HEK293 (cell line): ENCODE data around the gene ERF.
A peak's percentile ranks its signal among the peaks of the same experiment; 100 is the strongest.

Experiments used
- CTCF ChIA-PET: fragments of 350-600 bp; formaldehyde crosslinking; extraction: SDS; loops from one replicate; lab custom pipeline; 2021; ENCODE audit warnings: antibody characterized with exemption; lab: Yijun Ruan, JAX
- POLR2A ChIA-PET: fragments of 300-600 bp; formaldehyde crosslinking; extraction: SDS; loops from one replicate; lab custom pipeline; 2020; ENCODE audit warnings: antibody characterized with exemption, inconsistent platforms; lab: Yijun Ruan, JAX
- H3K27ac ChIP-seq: fragments of 200-500 bp; sonication (Bioruptor generic); 2 replicates; pipeline ENCODE4 v1.5.1; 2014; ENCODE audit warnings: low read depth, low read length, control low read depth, inconsistent platforms; ENCODE audit errors: extremely low read depth
- H3K36me3 ChIP-seq, 2 experiments: fragments of 200-500 bp in 1 of 2; sonication (Bioruptor generic) in 1 of 2; 1 replicate in 1 of 2; 2 replicates in 1 of 2; pipeline ENCODE4 v1.5.1; 2014 to 2017; ENCODE audit warnings: inconsistent platforms in 2 of 2, low read length in 2 of 2; ENCODE audit not compliant: control insufficient read depth in 2 of 2, insufficient read depth in 1 of 2
- H3K4me1 ChIP-seq: fragments of 200-500 bp; sonication (Bioruptor generic); 2 replicates; pipeline ENCODE4 v1.5.1; 2014; ENCODE audit warnings: mild to moderate bottlenecking, low read length, inconsistent platforms; ENCODE audit not compliant: control insufficient read depth, insufficient read depth
- H3K4me3 ChIP-seq: 2 replicates; pipeline ENCODE4 v1.5.1; 2011; ENCODE audit warnings: low read depth, mild to moderate bottlenecking, control low read depth, low read length, moderate library complexity
- H3K9me3 ChIP-seq: fragments of 200-500 bp; sonication (Bioruptor generic); 2 replicates; pipeline ENCODE4 v1.5.1; 2014; ENCODE audit warnings: low read depth, low read length, inconsistent platforms; ENCODE audit not compliant: control insufficient read depth, insufficient read depth
- GLIS1 ChIP-seq: fragments of 450-650 bp; formaldehyde crosslinking; IDR thresholded peaks from 2 replicates; pipeline ENCODE4 v1.5.1; 2016; ENCODE audit warnings: missing biosample characterization, missing genetic modification characterization
- GLIS2 ChIP-seq: fragments of 450-650 bp; formaldehyde crosslinking; IDR thresholded peaks from 2 replicates; pipeline ENCODE4 v1.5.1; 2016; ENCODE audit warnings: missing biosample characterization, missing genetic modification characterization
- HOXD13 ChIP-seq: sonication (generic); formaldehyde crosslinking; IDR thresholded peaks from 2 replicates; pipeline ENCODE4 v1.8.0; 2022; ENCODE audit warnings: missing genetic modification reagents, borderline replicate concordance
- KLF16 ChIP-seq: fragments of 450-650 bp; formaldehyde crosslinking; IDR thresholded peaks from 2 replicates; pipeline ENCODE4 v1.5.1; 2017; ENCODE audit warnings: missing biosample characterization, missing genetic modification characterization
- KLF9 ChIP-seq: fragments of 450-650 bp; formaldehyde crosslinking; IDR thresholded peaks from 2 replicates; pipeline ENCODE4 v1.5.1; 2016; ENCODE audit warnings: missing biosample characterization, missing genetic modification characterization, low read depth
- MZF1 ChIP-seq: fragments of 450-650 bp; formaldehyde crosslinking; IDR thresholded peaks from 2 replicates; pipeline ENCODE4 v1.5.1; 2017; ENCODE audit warnings: missing biosample characterization, missing genetic modification characterization, borderline replicate concordance
- OSR2 ChIP-seq: fragments of 450-650 bp; formaldehyde crosslinking; IDR thresholded peaks from 2 replicates; pipeline ENCODE4 v1.5.1; 2016; ENCODE audit warnings: missing biosample characterization, missing genetic modification characterization
- PRDM1 ChIP-seq: fragments of 450-650 bp; formaldehyde crosslinking; IDR thresholded peaks from 2 replicates; pipeline ENCODE4; 2016; ENCODE audit warnings: missing biosample characterization, missing genetic modification characterization
- PRDM10 ChIP-seq: fragments of 450-650 bp; formaldehyde crosslinking; IDR thresholded peaks from 2 replicates; pipeline ENCODE4 v1.5.1; 2016; ENCODE audit warnings: missing biosample characterization, missing genetic modification characterization
- TCF7L2 ChIP-seq: IDR thresholded peaks from 2 replicates; pipeline ENCODE4 v1.6.1; 2011; ENCODE audit warnings: low read depth, mild to moderate bottlenecking, inconsistent platforms, low read length, moderate library complexity, borderline replicate concordance
- WT1 ChIP-seq: fragments of 450-650 bp; formaldehyde crosslinking; IDR thresholded peaks from 2 replicates; pipeline ENCODE4 v1.5.1; 2016; ENCODE audit warnings: missing biosample characterization, missing genetic modification characterization
- YY2 ChIP-seq: fragments of 450-650 bp; formaldehyde crosslinking; IDR thresholded peaks from 2 replicates; pipeline ENCODE4 v1.5.1; 2016; ENCODE audit warnings: missing biosample characterization, missing genetic modification characterization
- ZBTB6 ChIP-seq: fragments of 450-650 bp; formaldehyde crosslinking; IDR thresholded peaks from 2 replicates; pipeline ENCODE4 v1.5.1; 2017; ENCODE audit warnings: missing biosample characterization, missing genetic modification characterization
- ZEB2 ChIP-seq: fragments of 450-650 bp; formaldehyde crosslinking; IDR thresholded peaks from 2 replicates; pipeline ENCODE4 v1.5.1; 2016; ENCODE audit warnings: missing biosample characterization, missing genetic modification characterization
- ZNF335 ChIP-seq: fragments of 450-650 bp; formaldehyde crosslinking; conservative IDR thresholded peaks from 2 replicates; pipeline ENCODE4 v1.5.1; 2016; ENCODE audit warnings: missing biosample characterization, missing genetic modification characterization
- ZNF404 ChIP-seq: fragments of 450-650 bp; formaldehyde crosslinking; IDR thresholded peaks from 2 replicates; pipeline ENCODE4 v1.5.1; 2017; ENCODE audit warnings: missing biosample characterization, missing genetic modification characterization
- ZNF585B ChIP-seq: fragments of 450-650 bp; formaldehyde crosslinking; IDR thresholded peaks from 2 replicates; pipeline ENCODE4 v1.5.1; 2016; ENCODE audit warnings: missing biosample characterization, missing genetic modification characterization
- TF ChIP-seq, protein P1 (sequence below): fragments of 450-650 bp; formaldehyde crosslinking; IDR thresholded peaks from 2 replicates; pipeline ENCODE4 v1.5.1; 2016; ENCODE audit warnings: missing biosample characterization, missing genetic modification characterization
- TF ChIP-seq, protein P2 (sequence below): fragments of 450-650 bp; formaldehyde crosslinking; IDR thresholded peaks from 2 replicates; pipeline ENCODE4 v1.5.1; 2016; ENCODE audit warnings: missing biosample characterization, missing genetic modification characterization
- TF ChIP-seq, protein P3 (sequence below): fragments of 450-650 bp; formaldehyde crosslinking; IDR thresholded peaks from 2 replicates; pipeline ENCODE4 v1.5.1; 2016; ENCODE audit warnings: missing biosample characterization, missing genetic modification characterization

Gene ERF

DNA sequence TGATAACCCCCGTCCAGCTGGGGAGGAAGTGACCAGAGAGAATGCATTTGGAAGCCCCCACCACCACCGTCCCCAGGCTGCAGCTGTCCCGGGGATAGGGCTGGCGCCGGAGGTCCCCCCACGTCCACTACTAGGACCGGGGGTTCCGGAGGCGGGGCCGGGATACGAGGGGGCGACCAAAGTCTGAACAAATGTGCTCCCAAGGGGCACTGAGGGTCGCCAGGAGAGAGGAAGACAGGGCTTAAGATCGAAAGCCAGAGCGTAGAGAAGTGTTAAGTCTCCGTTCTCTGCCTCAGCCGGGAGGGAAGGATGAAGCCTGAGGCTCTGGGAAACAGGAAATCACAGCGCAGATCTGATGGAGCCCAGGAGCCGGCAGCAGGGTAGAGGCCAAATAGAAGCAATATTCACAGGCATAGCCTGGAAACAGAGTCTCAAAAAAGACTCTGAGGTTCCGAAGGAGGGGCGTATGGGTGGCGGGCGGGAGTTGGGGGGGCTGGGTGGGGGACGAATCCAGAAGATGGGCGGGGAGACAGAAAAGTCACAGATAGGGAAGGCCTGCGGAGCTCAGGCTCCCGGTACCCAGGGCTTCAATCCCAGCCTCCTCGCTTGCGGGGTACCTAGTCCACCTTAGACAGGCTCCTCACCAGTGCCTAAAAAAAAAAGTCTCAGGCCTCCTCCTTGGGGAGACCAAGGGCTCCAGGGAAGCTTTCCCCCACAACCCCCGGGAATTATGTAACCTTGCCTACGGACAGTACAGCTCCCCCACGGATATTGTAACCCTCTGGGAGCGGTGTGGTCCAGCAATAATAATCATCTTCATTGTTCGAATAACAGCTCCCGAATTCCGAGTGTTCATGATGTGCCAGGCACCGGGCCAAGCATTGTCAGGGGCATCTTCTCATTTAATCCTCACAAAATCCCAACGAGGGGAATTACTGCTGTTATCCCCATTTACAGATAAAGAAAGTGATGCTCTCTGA is 1.1 kb upstream of the ERF start (continued):
- TF ChIP-seq ZNF404 (tag by site-specific recombination): no peak
- 0 out of 2 replicates have a peak, but pooled peaks have one; percentile 27 for TF ChIP-seq OSR2 (tag by site-specific recombination)
- TF ChIP-seq, protein P1, sequence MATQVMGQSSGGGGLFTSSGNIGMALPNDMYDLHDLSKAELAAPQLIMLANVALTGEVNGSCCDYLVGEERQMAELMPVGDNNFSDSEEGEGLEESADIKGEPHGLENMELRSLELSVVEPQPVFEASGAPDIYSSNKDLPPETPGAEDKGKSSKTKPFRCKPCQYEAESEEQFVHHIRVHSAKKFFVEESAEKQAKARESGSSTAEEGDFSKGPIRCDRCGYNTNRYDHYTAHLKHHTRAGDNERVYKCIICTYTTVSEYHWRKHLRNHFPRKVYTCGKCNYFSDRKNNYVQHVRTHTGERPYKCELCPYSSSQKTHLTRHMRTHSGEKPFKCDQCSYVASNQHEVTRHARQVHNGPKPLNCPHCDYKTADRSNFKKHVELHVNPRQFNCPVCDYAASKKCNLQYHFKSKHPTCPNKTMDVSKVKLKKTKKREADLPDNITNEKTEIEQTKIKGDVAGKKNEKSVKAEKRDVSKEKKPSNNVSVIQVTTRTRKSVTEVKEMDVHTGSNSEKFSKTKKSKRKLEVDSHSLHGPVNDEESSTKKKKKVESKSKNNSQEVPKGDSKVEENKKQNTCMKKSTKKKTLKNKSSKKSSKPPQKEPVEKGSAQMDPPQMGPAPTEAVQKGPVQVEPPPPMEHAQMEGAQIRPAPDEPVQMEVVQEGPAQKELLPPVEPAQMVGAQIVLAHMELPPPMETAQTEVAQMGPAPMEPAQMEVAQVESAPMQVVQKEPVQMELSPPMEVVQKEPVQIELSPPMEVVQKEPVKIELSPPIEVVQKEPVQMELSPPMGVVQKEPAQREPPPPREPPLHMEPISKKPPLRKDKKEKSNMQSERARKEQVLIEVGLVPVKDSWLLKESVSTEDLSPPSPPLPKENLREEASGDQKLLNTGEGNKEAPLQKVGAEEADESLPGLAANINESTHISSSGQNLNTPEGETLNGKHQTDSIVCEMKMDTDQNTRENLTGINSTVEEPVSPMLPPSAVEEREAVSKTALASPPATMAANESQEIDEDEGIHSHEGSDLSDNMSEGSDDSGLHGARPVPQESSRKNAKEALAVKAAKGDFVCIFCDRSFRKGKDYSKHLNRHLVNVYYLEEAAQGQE (tag by site-specific recombination): no peak; the same call in 1 of the 2 replicates
- TF ChIP-seq ZNF335 (tag by site-specific recombination): peak; percentile 98
- TF ChIP-seq GLIS2 (tag by site-specific recombination): peak; percentile 86
- TF ChIP-seq KLF16: peak; percentile 28; the same call in 1 of the 2 replicates
- TF ChIP-seq GLIS1: peak; percentile 90
- peak; percentile 14; the same call in 1 of the 2 replicates for TF ChIP-seq PRDM1 (tag by site-specific recombination)
- TF ChIP-seq ZBTB6 (tag by site-specific recombination): 0 out of 2 replicates have a peak, but pooled peaks have one; percentile 39
- TF ChIP-seq, protein P2, sequence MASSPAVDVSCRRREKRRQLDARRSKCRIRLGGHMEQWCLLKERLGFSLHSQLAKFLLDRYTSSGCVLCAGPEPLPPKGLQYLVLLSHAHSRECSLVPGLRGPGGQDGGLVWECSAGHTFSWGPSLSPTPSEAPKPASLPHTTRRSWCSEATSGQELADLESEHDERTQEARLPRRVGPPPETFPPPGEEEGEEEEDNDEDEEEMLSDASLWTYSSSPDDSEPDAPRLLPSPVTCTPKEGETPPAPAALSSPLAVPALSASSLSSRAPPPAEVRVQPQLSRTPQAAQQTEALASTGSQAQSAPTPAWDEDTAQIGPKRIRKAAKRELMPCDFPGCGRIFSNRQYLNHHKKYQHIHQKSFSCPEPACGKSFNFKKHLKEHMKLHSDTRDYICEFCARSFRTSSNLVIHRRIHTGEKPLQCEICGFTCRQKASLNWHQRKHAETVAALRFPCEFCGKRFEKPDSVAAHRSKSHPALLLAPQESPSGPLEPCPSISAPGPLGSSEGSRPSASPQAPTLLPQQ (tag by site-specific recombination): no peak
- TF ChIP-seq KLF9 (tag by site-specific recombination): peak; percentile 36; the same call in 1 of the 2 replicates
- TF ChIP-seq, protein P3, sequence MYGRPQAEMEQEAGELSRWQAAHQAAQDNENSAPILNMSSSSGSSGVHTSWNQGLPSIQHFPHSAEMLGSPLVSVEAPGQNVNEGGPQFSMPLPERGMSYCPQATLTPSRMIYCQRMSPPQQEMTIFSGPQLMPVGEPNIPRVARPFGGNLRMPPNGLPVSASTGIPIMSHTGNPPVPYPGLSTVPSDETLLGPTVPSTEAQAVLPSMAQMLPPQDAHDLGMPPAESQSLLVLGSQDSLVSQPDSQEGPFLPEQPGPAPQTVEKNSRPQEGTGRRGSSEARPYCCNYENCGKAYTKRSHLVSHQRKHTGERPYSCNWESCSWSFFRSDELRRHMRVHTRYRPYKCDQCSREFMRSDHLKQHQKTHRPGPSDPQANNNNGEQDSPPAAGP (tag by site-specific recombination): no peak
- TF ChIP-seq MZF1 (tag by site-specific recombination): peak; percentile 49; the same call in 1 of the 2 replicates
- TF ChIP-seq WT1 (tag by site-specific recombination): no peak
- TF ChIP-seq ZNF585B (tag by site-specific recombination): no peak
- TF ChIP-seq, all 188 proteins: peak for 25

DNA sequence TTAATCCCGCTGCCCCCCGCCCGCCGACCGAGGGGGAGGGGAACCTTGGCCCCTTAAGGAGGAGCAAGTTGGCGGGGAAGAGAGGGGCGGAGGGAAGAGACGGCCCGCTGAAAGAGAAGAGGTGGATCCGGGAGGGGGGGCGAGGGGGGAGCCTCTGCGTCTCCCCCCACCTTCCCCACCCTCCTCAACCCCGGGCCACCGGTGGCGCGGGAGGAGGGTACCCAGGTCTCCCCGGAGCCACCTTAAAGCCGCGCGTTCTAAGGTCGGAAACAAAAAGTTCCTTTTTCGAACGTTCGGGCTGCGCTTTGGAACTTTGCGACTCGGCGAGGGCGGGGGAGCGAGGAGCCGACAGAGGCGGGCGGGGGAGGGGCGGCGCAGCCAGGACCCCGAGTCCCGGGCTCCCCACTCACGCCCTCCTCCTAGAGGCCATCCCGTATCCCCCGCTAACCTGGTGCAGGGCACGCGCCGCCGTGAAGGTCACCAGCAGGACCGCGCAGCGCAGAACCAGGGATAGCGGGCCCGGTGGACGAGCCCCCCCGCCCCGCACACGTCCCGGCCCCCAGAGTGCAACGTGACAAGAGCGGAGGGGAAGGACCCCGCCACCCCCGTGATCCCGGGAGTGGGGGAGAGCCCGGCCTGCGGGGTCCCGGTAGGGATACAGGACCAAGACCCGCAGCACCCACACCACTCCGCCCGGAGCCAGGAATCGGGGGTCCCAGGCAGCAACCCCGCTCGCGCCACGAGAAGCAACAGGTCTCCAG is 659 bp downstream of the ERF start:
- ChIA-PET POLR2A (interaction anchor here (1.0 to 13.9 kb wide), 4 partner anchors 8 to 25 kb away, joined by 6 to 242 read pairs (median 23); partner anchors contain the start of gene GSK3A), CTCF (no interaction called here)
- H3K4me1 ChIP-seq: peaks cover 34% of the 10 kb centered on the region
- TF ChIP-seq TCF7L2: no peak
- TF ChIP-seq MZF1 (tag by site-specific recombination): no peak; the same call in 1 of the 2 replicates
- TF ChIP-seq PRDM10 (tag by site-specific recombination): peak; percentile 81
- peak; percentile 94 for TF ChIP-seq ZEB2 (tag by site-specific recombination)
- no peak for TF ChIP-seq HOXD13 (CRISPR knock-in tag)
- TF ChIP-seq YY2: 0 out of 2 replicates have a peak, but pooled peaks have one; percentile 9

More for the DNA sequence above, 659 bp downstream of the ERF start:
- Histone ChIP-seq H3K4me3 (peak overlapping the region; percentile 83), H3K9me3 (no peaks in the 10 kb centered on the region), H3K27ac (peak overlapping the region; percentile 99), H3K36me3 (peaks cover 7 to 15% of the 10 kb centered on the region in 2 experiments; a peak in 2 of 3 replicates)
